GM19452 (cell line): ENCODE data around the gene KDM7A.
A peak's percentile ranks its signal among the peaks of the same experiment; 100 is the strongest.
"Not testable (repeated sequence)": the region's sequence is repeated elsewhere in the genome, so short reads cannot be mapped to it uniquely, and the experiment has no call there.

ENCODE experiments used
- ATAC-seq: cut with Tn5 transposase; IDR thresholded peaks from one replicate; pipeline ENCODE4 v1.9.1; 2021; ENCODE audit not compliant: unreplicated experiment

KDM7A gene

GRCh38 chr7:140176811-140177702, at the start of gene KDM7A:
Gene KDM7A, minus strand, starts transcription at chr7:140176983. Its CDS starts 46 bp downstream, at chr7:140176937.
- peak; percentile 69 for ATAC-seq

GRCh38 chr7:140225562-140226249, 48.9 kb upstream of the KDM7A start:
- ATAC-seq: no peak

- no peak for ATAC-seq
Observed at GRCh38 chr7:140223515-140224221, 46.9 kb upstream of the KDM7A start.

GRCh38 chr7:140222814-140223213, 46.0 kb upstream of the KDM7A start:
- no peak for ATAC-seq

GRCh38 chr7:140219672-140220524, 43.1 kb upstream of the KDM7A start:
- no peak for ATAC-seq

GRCh38 chr7:140218656-140219055, 41.9 kb upstream of the KDM7A start:
- ATAC-seq: no peak

- ATAC-seq: no peak
Observed at GRCh38 chr7:140217750-140218501, 41.1 kb upstream of the KDM7A start.

GRCh38 chr7:140215281-140215680, 38.5 kb upstream of the KDM7A start:
- no peak for ATAC-seq

- ATAC-seq: no peak
Observed at GRCh38 chr7:140214075-140214684, 37.4 kb upstream of the KDM7A start.

GRCh38 chr7:140213684-140214074, 36.9 kb upstream of the KDM7A start:
- ATAC-seq: no peak

GRCh38 chr7:140212100-140212881, 35.5 kb upstream of the KDM7A start:
- peak; percentile 61 for ATAC-seq

- ATAC-seq: no peak
Observed at GRCh38 chr7:140211698-140212097, 34.9 kb upstream of the KDM7A start.

- ATAC-seq: peak; percentile 87
Observed at GRCh38 chr7:140209866-140210609, 33.3 kb upstream of the KDM7A start.

- ATAC-seq: no peak
Observed at GRCh38 chr7:140206616-140207389, 30.0 kb upstream of the KDM7A start.

GRCh38 chr7:140205600-140205999, 28.8 kb upstream of the KDM7A start:
- no peak for ATAC-seq

- ATAC-seq: no peak
Observed at GRCh38 chr7:140203556-140203955, 26.8 kb upstream of the KDM7A start.

GRCh38 chr7:140202942-140203341, 26.2 kb upstream of the KDM7A start:
- not testable (repeated sequence) for ATAC-seq
